ENCODE data around the gene ARAP1. TPM values are rescaled to one million over a fixed set of nuclear protein-coding genes. Genes with fewer than 3 reads are reported as not detected.

ARAP1 gene
- total RNA-seq, 1 donor from 2014 or later: 20.5 TPM

- TF ChIP-seq CTCF (IDR thresholded peaks at IDR 0.05; ENCODE audit: partially characterized antibody, unreplicated experiment): no peak
- no peak overlapping the region for H3K27ac Mint-ChIP-seq (ENCODE audit: unreplicated experiment)
- DNase-seq: no peak
- no peaks in the 10 kb centered on the region for H3K36me3 Mint-ChIP-seq (ENCODE audit: unreplicated experiment)
- H3K4me3 Mint-ChIP-seq (ENCODE audit: unreplicated experiment): no peak overlapping the region
- H3K4me1 Mint-ChIP-seq (ENCODE audit: low read depth, unreplicated experiment): peaks cover 17% of the 10 kb centered on the region
- peaks cover 2% of the 10 kb centered on the region for H3K9me3 Mint-ChIP-seq (ENCODE audit: unreplicated experiment)
- H3K27me3 Mint-ChIP-seq (ENCODE audit: unreplicated experiment): peaks cover 9% of the 10 kb centered on the region
These were observed 14.9 kb downstream of the ARAP1 start for GRCh38 chr11:72737336-72737735.

GRCh38 chr11:72736452-72737069, 15.6 kb downstream of the ARAP1 start:
- DNase-seq: no peak
- Mint-ChIP-seq H3K4me1 (ENCODE audit: low read depth, unreplicated experiment) (peaks cover 15% of the 10 kb centered on the region), H3K27ac (ENCODE audit: unreplicated experiment) (no peak overlapping the region), H3K4me3 (ENCODE audit: unreplicated experiment) (no peak overlapping the region), H3K9me3 (ENCODE audit: unreplicated experiment) (peaks cover 2% of the 10 kb centered on the region), H3K27me3 (ENCODE audit: unreplicated experiment) (peaks cover 9% of the 10 kb centered on the region), H3K36me3 (ENCODE audit: unreplicated experiment) (no peaks in the 10 kb centered on the region)
- TF ChIP-seq CTCF (IDR thresholded peaks at IDR 0.05; ENCODE audit: partially characterized antibody, unreplicated experiment): no peak

GRCh38 chr11:72735495-72736027, 16.6 kb downstream of the ARAP1 start:
- Mint-ChIP-seq H3K4me1 (ENCODE audit: low read depth, unreplicated experiment) (peaks cover 7% of the 10 kb centered on the region), H3K9me3 (ENCODE audit: unreplicated experiment) (peaks cover 2% of the 10 kb centered on the region), H3K27me3 (ENCODE audit: unreplicated experiment) (peaks cover 5% of the 10 kb centered on the region), H3K4me3 (ENCODE audit: unreplicated experiment) (no peak overlapping the region), H3K27ac (ENCODE audit: unreplicated experiment) (no peak overlapping the region), H3K36me3 (ENCODE audit: unreplicated experiment) (peaks cover 5% of the 10 kb centered on the region)
- no peak for TF ChIP-seq CTCF (IDR thresholded peaks at IDR 0.05; ENCODE audit: partially characterized antibody, unreplicated experiment)
- DNase-seq: no peak

GRCh38 chr11:72732329-72732728, 19.9 kb downstream of the ARAP1 start:
- no peaks in the 10 kb centered on the region for H3K9me3 Mint-ChIP-seq (ENCODE audit: unreplicated experiment)

More at GRCh38 chr11:72732329-72732728, 19.9 kb downstream of the ARAP1 start:
- TF ChIP-seq CTCF (IDR thresholded peaks at IDR 0.05; ENCODE audit: partially characterized antibody, unreplicated experiment): no peak
- Mint-ChIP-seq H3K27me3 (ENCODE audit: unreplicated experiment) (peaks cover 5% of the 10 kb centered on the region), H3K36me3 (ENCODE audit: unreplicated experiment) (peaks cover 5% of the 10 kb centered on the region), H3K4me3 (ENCODE audit: unreplicated experiment) (no peak overlapping the region), H3K27ac (ENCODE audit: unreplicated experiment) (no peak overlapping the region), H3K4me1 (ENCODE audit: low read depth, unreplicated experiment) (peaks cover 2% of the 10 kb centered on the region)
- DNase-seq: no peak

All from glutamatergic neuron (in vitro differentiated cells).